ENCODE data around the gene ZBTB20.

The ZBTB20 gene

DNA sequence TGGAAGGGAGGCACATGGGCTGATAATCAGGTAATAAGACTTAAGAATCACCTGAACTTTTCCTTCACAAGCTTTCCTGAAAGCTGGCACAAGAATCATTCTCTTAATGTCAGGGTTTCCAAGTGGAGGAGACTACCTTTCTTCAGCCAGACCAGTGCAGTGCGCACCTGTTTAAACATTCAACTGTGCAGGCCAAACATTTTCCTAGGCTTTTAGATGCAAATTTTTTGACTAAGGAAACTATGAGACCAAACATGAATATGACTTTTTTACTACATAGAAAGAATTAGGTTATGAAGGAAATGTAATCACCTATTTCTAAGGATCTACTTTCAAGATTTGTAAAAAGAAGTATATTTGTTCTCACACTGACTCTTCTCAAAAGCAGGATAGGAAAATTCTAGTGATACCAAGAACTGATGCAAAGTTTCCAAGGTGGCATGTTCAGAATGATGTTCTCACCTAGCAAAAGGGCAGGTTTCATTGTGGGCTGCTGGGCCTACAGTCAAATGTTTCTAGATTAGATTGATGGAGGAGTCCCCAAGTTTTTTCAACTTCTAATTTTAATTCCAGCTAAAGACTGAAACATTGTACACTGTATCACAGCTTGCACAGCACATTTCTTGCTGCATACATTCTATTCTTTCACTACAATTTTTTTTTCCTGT, 514.2 kb downstream of the ZBTB20 start:
- TF ChIP-seq EZH2phosphoT487 (conservative IDR thresholded peaks at IDR 0.05; ENCODE audit: low read length), result no peak
- TF ChIP-seq, protein P1, sequence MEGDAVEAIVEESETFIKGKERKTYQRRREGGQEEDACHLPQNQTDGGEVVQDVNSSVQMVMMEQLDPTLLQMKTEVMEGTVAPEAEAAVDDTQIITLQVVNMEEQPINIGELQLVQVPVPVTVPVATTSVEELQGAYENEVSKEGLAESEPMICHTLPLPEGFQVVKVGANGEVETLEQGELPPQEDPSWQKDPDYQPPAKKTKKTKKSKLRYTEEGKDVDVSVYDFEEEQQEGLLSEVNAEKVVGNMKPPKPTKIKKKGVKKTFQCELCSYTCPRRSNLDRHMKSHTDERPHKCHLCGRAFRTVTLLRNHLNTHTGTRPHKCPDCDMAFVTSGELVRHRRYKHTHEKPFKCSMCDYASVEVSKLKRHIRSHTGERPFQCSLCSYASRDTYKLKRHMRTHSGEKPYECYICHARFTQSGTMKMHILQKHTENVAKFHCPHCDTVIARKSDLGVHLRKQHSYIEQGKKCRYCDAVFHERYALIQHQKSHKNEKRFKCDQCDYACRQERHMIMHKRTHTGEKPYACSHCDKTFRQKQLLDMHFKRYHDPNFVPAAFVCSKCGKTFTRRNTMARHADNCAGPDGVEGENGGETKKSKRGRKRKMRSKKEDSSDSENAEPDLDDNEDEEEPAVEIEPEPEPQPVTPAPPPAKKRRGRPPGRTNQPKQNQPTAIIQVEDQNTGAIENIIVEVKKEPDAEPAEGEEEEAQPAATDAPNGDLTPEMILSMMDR (IDR thresholded peaks at IDR 0.05; ENCODE audit: insufficient read depth, low read length, poor library complexity, severe bottlenecking), result no peak
- Histone ChIP-seq H3K9me3 (ENCODE audit: insufficient read depth, low read length) (no peaks in the 10 kb centered on the region), H3K4me2 (ENCODE audit: low read depth, low read length, poor library complexity, severe bottlenecking) (no peak overlapping the region), H3K9ac (ENCODE audit: low read length) (no peak overlapping the region), H3K4me3 (ENCODE audit: insufficient read depth, low read length, poor library complexity, severe bottlenecking) (no peak overlapping the region), H3F3A (ENCODE audit: insufficient read depth) (no peaks in the 10 kb centered on the region), H3K27me3 (ENCODE audit: low read length) (no peaks in the 10 kb centered on the region), H3K27ac (ENCODE audit: low read depth, low read length) (no peak overlapping the region), H3K36me3 (ENCODE audit: low read length) (no peaks in the 10 kb centered on the region), H2AFZ (ENCODE audit: low read depth, low read length, severe bottlenecking) (no peak overlapping the region), H3K9me2 (replicated peaks; ENCODE audit: insufficient read depth, low read length) (no peaks in the 10 kb centered on the region), H4K20me1 (ENCODE audit: low read depth, low read length) (no peaks in the 10 kb centered on the region), H3K79me2 (ENCODE audit: insufficient read depth, low read length) (no peaks in the 10 kb centered on the region)

DNA sequence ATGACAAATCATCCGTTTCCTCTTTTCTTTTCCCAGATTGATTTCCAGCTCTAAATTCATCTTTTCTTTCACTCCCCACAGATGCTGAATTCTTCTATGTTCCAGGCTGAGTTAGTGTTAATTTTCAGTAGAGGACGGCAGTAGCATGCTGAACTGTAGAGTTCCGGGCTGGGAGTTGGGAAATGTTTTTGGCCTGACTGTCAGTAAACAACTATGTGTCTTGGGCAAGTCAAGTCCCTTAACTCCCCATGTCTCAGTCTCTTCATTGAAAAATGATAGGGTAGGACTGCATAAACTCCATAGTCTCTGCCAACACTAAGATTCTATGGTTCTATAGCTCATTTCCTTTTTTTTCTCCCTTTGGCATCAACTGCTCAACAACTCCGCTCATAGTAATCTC, 519.3 kb downstream of the ZBTB20 start:
- no peak overlapping the region for H3K27ac ChIP-seq (ENCODE audit: low read depth, low read length)

DNA sequence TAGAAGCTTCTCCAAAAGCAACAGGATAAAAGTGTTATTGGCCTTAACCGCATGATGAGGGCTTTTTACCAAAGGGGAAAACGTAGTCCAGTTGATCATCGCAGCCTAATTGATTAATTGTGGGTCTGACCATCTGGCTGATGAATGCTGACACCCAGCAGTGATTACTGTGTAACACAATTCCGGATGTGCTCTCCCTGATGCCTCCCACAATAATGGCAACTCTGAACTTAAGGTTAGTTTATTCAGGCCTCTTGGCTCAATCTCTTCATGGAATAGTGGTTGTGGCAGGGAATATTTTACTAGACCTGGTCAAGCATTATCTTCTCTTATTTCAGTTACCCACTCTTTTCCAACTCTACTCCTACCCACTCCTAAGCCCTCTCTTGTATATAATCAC, 520.3 kb downstream of the ZBTB20 start:
- H3K36me3 ChIP-seq (ENCODE audit: low read length), result no peaks in the 10 kb centered on the region
- H3K4me2 ChIP-seq (ENCODE audit: low read depth, low read length, poor library complexity, severe bottlenecking), result no peak overlapping the region
- no peaks in the 10 kb centered on the region for H4K20me1 ChIP-seq (ENCODE audit: low read depth, low read length)
- no peaks in the 10 kb centered on the region for H3K9me2 ChIP-seq (replicated peaks; ENCODE audit: insufficient read depth, low read length)
- no peak overlapping the region for H2AFZ ChIP-seq (ENCODE audit: low read depth, low read length, severe bottlenecking)
- H3F3A ChIP-seq (ENCODE audit: insufficient read depth), result no peaks in the 10 kb centered on the region
- H3K27me3 ChIP-seq (ENCODE audit: low read length), result no peaks in the 10 kb centered on the region
- no peak overlapping the region for H3K27ac ChIP-seq (ENCODE audit: low read depth, low read length)
- no peaks in the 10 kb centered on the region for H3K9me3 ChIP-seq (ENCODE audit: insufficient read depth, low read length)
- no peak overlapping the region for H3K4me3 ChIP-seq (ENCODE audit: insufficient read depth, low read length, poor library complexity, severe bottlenecking)
- TF ChIP-seq EZH2phosphoT487 (conservative IDR thresholded peaks at IDR 0.05; ENCODE audit: low read length), result no peak
- TF ChIP-seq, protein P1 (IDR thresholded peaks at IDR 0.05; ENCODE audit: insufficient read depth, low read length, poor library complexity, severe bottlenecking), result no peak
- H3K9ac ChIP-seq (ENCODE audit: low read length), result no peak overlapping the region
- H3K79me2 ChIP-seq (ENCODE audit: insufficient read depth, low read length), result no peaks in the 10 kb centered on the region

More for the DNA sequence above, 519.3 kb downstream of the ZBTB20 start:
- no peak overlapping the region for H2AFZ ChIP-seq (ENCODE audit: low read depth, low read length, severe bottlenecking)
- H4K20me1 ChIP-seq (ENCODE audit: low read depth, low read length), result no peaks in the 10 kb centered on the region
- no peaks in the 10 kb centered on the region for H3K79me2 ChIP-seq (ENCODE audit: insufficient read depth, low read length)
- no peaks in the 10 kb centered on the region for H3K9me3 ChIP-seq (ENCODE audit: insufficient read depth, low read length)
- TF ChIP-seq, protein P1 (IDR thresholded peaks at IDR 0.05; ENCODE audit: insufficient read depth, low read length, poor library complexity, severe bottlenecking), result no peak
- TF ChIP-seq EZH2phosphoT487 (conservative IDR thresholded peaks at IDR 0.05; ENCODE audit: low read length), result no peak
- H3K36me3 ChIP-seq (ENCODE audit: low read length), result no peaks in the 10 kb centered on the region
- H3K4me3 ChIP-seq (ENCODE audit: insufficient read depth, low read length, poor library complexity, severe bottlenecking), result no peak overlapping the region
- no peak overlapping the region for H3K9ac ChIP-seq (ENCODE audit: low read length)
- H3F3A ChIP-seq (ENCODE audit: insufficient read depth), result no peaks in the 10 kb centered on the region
- H3K27me3 ChIP-seq (ENCODE audit: low read length), result no peaks in the 10 kb centered on the region
- H3K4me2 ChIP-seq (ENCODE audit: low read depth, low read length, poor library complexity, severe bottlenecking), result no peak overlapping the region
- H3K9me2 ChIP-seq (replicated peaks; ENCODE audit: insufficient read depth, low read length), result no peaks in the 10 kb centered on the region

All from SU-DHL-6 (cell line).